Bone marrow (tissue), 2 donors: ENCODE measurements around the gene CHD6.

Experiments
- DNase-seq, 2 donors: peaks; one replicate each; lab custom pipeline; 2025; lab: John Stamatoyannopoulos, UW

Gene CHD6

DNA sequence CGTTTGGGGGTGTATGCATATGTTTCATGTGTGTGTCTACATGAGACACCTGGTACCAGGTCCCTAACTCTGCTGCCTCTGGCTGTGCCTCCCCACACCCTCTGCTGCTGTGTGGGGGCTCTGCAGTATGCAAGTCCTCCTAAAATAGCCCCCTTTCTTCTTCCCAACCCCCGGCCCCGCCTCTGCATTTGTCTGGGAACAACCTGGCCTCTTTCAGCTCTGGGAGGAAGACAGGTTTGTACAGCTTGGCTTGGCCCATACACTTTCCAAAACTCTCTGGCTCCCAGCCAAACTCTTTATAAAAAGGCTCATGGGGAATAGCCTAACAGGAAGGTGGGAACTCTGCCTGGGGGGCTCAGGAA is 224.5 kb downstream of the CHD6 start:
- DNase-seq = no peak

DNA sequence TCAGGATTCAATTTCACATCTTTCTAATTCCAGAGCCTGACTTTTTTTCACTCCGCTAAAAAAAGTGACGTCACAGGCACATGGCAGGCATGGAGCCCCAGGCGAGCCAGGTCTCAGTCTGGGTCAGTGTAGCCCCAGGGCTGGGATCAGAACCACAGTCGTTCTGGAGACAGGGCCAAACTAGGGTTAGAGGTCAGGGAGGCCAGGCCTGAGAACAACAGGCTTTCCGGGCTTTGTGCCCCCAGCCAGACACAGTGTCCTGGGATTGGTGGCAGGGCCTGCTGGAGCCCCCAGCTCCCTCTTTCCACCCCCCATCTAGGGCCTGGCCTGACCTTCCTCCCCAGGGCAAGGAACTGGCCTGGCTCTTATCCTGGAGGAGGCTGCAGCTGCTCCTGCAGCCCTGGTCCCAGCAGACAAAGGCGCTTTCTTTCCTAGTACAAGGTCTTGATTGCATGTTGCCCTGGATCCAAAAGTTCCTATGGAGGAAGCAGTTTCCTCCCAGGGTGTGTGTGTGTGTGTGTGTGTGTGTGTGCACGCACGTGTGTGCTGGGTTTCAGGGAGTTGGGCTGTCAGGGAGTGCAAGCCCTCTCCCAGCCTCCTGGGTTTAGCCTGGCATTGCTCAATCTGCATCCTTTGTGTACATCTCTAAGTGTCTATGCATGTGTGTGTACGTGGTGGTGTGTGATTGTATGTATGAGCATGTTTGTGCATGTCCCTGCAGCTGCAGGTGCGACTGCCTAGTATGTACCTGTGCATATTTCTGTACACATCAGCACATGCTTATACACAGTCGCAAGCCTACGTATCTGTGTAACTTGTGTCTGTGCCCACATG is 225.1 kb downstream of the CHD6 start:
- no peak for DNase-seq

DNA sequence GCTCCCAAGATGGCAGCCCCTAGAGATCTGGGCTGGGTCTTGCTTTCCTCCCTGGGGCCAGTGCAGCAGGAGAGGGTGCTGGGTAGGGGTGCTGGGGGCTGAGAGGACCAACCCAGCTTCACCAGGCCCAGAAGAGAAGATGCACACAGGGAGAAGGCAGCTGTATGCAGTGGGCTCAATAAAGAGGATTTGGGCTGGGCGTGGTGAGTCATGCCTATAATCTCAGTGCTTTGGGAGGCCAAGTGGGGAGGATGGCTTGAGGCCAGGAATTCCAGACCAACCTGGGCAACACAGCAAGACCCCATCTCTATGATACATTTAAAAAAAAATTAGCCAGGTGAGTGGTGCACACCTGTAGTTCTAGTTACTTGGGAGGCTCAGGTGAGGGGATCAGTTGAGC is 225.9 kb downstream of the CHD6 start:
- DNase-seq = no peak

DNA sequence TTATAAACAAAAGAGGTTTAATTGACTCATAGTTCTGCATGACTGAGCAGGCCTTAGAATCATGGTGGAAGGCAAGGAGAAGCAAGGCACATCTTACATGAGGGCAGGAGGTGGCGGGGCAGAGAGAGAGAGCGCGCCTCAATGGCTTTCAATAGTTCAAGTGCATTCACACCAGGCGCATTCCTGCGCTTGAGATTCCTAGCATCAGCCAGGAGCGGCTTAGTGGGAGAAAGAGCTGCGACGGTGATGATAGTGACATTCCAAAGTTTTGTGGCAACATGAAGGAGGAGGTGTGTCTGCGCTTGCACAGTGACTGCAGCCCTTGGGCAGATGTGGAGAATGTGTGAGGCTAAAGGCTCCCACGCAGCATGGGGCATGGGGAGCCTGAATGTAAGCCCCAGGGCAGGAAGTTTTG is 226.6 kb downstream of the CHD6 start:
- DNase-seq = no peak

DNA sequence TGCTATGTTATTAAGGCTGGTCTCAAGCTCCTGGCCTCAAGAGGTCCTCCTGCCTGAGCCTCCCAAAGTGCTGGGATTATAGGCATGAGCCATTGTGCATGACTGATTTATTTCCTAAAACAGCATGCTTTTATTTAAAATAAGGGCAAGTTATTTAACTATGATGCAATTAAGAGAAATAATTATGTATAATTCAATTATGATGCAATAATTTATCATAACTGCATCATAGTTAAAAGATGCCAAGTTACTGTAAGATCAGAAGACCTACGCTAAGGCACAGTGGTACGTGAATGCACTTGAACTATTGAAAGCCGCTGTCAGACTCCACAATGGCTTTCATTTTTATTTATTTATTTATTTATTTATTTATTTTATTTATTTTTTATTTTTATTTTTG is 227.3 kb downstream of the CHD6 start:
- no peak for DNase-seq

DNA sequence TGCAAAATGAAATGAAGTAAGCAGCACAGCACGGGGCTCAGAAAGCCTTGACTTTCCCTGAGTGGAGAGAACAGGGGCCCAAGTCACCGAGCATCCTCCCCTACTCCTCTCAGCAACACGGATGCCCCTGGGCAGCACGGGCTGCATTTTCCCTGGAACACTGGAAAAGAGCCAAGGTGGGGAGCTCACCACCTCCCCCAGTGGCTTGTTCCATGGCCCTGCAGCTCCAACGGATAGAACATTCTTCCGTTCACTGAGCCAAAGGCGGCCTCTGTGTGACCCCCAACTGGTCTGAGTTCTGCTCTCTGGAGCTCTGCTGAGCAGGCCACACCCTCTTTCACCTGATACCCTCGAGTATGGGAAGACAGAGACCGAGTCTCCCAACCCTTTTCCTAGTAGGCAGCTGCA is 230.7 kb downstream of the CHD6 start:
- DNase-seq = no peak

DNA sequence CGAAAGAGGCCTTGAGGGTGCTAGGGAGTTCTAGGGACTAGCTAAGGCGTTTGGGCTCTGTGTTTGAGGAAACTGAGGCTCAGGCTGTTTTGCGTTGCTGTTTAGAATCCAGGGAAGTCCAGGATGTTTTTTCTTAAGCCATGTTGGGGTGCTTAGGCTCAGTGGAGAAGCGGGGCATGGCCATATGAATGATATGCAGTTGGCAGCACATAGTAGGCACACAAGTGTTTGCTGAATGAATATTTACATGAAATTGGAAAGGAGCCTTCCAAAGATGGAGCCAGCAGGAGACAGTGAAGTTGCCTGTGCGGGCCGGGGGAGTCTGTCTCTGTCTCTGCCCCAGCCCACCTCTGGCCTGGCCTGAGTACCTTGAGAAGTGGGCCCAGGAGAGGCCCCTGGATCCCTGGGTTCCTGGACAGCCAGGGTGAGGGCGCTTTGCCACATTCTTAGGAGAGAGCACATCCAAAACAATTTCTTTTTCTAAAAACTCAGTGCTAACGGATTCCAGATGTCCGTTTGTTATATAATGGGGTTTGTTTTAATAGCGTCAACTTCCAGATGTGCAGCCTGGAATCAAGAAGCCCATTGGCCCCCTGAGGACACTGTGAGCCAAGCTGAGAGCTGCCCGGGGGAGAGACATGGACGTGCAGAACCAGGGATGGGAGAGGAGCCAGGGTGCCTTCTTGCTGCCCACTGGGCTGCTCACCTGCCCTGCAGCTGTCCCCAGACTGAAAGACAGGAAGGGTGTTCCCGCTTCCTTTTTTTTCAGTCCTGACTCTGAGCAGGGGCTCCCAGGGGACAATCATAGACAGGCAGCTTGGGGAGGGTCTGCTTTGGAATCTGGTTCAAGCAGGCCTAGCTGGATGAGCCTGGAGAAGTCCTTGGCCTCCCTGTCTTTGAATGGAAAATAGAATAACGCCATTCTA is 231.4 kb downstream of the CHD6 start:
- DNase-seq = no peak

DNA sequence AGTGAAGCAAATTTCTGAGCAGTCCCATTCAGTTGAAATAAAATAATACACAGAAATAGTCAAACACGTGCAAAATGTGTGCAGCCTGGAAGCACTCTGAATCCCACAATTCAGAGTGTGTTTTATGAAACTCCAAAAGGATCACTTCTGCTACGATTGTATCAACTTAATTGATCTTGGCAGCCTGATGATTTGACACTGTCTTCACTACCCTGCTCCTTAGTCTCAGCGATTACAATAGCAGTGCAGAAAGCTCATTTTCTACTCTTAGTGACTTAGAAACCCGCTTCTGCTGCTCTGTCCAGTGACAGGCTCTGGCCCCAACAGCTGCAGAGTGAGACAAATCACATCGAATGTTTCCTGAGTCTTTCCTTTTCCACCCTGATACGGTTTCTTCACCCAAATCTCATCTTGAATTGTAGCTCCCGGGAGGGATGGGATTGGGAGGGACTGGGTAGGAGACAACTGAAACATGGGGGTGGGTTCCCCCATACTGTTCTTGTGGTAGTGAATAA is 235.3 kb downstream of the CHD6 start:
- DNase-seq = no peak

DNA sequence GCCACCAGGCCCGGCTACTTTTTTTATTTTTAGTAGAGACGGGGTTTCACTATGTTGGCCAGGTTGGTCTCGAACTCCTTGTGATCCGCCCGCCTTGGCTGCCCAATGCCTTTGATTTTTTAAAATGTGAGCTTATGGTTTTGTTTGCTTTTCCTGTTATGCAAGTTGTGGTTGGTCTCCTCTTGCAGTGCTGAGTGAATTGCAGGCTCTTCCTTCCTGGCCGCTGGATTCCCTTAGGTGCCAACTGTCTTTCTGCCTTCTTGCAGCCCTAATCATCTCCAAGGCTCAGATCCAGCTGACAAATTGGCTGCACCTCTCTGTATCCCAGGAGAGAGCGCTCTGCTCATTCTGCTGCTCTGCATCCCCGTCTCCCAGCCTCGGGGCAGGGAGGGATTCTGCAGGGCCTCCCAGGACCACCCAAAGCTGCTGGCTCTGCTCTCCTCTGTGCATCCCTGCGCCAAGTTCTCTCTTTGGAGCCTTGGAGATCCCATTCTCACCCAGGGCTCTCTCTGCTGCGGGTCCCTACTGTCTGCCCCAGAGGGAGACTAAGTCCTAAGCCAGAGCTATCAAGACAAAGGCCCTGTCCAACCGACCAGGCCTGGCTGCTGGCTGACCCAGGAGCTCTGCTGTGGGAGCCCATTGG is 237.5 kb downstream of the CHD6 start:
- no peak for DNase-seq

DNA sequence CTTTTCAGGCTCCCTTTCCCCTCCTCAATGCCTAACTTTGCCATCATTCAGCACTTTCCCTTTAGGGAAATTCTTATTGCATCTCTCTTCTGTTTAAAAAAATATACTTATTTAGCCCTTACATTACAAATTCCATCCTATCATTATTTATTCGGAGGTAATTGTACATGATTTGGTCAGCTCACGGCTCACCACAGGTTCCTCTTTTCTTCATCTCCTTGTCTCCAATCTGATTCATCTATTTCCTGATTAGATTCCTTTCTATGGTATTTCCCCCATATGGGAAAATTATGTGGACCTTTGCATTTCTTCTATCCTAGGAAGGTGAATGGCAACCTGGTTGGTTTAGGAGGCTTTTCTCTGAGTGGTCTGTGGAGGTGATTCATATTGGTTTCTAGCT is 238.6 kb downstream of the CHD6 start:
- DNase-seq = no peak

DNA sequence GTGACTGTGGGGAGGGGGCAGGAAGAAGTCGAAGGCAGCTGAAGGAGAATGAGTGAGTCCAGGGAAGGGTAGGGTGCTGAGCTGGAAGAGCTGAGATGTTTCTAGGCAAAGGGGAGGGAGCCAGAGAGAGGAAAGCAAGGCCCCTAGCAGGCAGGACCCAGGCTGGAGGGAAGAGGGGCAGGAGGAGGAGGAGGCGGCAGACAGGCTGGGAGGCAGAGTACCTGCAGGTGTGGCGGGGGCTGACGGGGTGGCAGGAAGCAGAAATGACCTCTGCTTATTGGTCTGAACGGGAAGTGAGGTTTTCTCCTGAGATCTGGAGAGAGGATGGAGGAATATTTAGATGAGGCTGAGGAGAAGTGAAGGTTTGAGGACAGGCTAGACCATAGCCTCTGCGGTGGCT is 240.9 kb downstream of the CHD6 start:
- no peak for DNase-seq

DNA sequence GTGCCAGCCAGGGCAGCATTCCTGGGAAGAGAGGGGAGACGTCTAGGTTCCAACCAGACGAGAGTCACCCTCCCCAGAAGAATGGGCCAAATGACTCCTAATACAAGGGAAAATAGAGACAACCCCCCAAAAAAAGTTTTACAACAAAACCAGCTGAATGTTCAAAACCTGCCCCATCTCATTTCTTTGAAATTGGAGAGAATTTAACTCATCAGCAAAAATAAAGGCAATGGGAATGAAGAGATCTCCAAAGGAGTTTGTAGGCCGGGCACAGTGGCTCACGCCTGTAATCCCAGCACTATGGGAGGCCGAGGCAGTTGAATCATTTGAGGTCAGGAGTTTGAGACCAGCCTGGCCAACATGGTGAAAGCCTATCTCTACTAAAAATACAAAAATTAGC is 241.8 kb downstream of the CHD6 start:
- no peak for DNase-seq

DNA sequence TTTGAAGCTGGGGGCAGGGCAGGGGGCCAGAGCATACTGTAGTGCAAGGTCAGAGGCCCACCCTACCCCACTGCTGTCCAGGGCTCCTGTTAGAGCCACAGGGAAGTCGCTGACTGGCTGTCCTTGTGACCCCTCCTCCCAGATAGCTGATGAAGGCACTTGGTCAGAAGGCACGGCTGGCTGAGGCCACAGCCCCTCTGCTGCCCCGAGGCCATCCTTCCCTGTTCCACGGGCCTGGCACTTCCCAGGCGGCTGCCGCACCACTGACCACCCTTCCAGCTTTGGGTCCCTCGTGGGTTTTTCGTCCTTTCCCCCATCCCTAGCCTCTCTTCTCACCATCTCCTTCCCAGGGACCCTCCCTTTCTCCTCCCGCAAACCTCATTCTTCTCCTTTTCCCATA is 242.3 kb downstream of the CHD6 start:
- no peak for DNase-seq

DNA sequence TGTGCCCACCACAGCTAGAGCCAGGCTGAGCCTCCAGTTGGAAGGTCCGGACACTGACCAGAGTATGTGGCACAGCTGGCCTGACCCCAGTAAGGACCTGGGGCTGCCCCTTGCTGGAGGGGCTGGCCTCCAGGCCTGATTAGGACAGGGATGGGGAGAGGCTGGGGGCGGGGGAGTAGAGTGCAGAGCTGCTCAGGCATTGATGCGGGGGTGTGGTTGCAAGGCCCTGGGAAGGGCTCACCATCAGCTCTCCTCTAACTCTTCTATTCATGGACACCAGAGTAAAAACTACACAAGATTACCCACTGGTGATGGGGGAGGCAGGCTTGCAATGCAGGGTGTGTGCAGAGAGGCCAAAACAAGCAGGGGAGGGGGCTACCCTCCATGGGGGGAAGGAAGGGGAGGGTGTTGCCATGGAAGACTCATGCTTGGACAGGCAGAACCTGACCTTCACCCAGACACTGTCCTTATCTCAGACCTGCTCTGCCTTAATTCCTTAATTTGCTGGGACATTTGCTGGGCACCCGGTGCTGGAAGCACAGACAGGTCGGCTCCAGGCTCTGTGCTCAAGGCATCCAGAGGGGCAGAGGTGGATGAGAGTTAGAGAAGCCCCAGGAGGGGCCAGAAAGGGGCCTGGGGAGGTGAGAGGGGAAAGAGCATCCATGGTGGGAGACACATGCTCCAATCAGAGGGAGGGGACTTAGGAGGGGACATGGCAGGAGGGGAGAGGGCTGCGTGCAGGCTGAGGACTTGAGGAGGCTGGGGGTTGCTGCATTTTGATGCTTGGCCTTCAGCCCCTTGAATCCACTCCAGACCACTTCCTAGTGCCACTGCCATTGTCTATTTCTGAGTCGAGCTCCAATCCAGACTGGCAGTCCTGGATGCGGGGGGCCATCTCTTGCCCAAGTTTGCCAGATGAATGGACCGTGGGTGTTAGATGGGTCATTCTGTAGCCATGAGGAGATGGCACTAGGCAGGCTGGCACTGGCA is 244.0 kb downstream of the CHD6 start:
- DNase-seq = no peak

DNA sequence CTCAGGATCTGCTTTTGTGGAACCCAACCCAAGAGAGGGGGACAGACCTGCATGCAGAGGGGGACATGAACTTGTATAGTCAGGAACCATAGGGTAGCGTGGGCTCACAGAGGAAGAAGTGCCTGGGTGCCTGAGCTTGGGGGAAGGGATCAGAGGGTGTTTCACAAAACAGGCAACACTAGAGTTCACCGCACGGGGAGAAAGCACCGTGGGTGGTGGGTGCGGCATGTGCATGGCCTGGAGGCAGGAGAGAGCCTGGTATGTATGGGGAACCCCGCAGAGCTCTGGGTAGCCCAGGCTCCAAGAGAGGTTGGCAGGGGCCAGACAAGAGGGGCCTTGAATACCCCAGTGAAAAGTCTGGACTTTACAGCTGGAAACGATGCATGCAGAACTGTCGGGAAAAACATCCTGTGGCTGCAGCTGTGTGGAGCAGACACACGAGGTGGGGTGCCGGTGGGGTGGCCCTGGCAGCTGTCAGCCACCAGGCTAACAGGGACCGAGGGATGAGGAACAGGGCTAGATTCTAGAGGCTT is 244.9 kb downstream of the CHD6 start:
- DNase-seq = no peak

DNA sequence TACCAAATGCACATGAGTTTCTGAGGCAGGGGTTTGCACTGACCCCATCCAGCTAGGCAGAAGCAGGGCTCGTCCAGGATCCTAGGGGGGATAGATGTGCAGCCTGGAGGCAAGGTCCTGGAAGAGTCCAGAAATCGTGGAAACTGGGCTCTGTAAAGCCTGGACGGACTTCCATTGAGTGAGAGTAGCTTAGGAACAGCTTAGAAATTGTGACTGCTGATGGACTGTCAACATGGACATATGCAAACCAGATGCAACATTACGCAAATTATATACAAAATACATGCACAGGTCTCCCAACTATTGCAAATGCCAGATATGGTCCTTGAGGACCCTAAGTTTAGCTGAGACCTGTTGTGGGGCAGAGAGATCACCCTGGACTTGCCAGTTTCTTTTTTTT is 246.8 kb downstream of the CHD6 start:
- no peak for DNase-seq

DNA sequence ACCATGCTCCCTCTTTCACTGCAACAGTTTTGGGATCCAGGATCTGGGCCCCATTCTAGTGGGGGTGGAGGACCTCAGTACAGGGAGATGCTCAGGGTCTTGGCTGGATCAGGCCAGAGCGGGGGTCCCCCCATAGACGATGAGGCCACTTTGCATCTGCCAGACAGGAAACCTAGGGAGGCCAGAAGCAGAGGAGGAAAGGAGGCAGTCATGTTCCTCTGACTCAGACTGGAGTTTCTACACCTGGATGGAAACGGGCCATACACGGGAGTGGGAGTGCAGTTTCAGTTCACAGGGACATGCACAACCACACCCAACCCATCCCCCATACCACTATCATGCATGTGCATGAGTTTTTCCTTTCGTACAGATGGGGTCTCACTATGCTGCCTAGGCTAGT is 248.0 kb downstream of the CHD6 start:
- DNase-seq = no peak

DNA sequence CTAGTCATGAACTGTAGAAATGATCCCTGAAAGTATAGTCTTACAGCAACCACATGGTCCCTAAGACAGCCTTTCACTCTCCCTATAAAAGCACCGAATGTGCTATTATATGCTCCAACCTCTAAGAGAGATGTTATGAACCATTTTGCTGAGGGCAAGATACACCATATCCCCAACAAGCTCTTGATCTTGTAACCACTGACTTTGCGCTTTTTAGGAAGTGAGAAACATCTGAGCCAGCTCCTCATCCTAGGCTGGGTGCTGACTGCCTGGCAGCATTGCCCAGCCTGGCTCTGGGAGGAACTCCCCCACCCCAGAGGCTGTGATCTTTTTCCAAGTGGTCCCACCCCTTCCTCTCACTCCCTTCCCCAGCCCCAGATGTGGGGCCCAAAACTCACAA is 248.5 kb downstream of the CHD6 start:
- DNase-seq = no peak

DNA sequence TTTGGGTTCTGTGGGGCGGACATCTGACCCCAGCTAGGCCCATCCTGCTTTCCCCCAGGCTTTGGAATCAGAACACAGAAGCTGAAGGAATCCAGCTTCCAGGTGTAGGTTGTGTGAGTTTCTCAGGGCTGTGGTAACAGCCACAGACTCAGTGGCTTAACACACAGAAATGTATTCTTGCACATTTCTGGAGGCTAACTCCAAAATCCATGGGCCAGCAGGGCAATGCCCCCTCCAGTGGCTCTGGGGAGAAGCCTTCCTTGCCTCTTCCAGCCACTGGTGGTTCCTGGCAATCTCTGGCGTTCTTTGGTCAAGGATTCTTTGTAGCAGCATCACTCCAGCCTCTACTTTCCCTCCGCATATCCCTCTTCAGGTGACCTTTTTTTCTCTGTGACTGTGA is 250.2 kb downstream of the CHD6 start:
- DNase-seq = no peak

DNA sequence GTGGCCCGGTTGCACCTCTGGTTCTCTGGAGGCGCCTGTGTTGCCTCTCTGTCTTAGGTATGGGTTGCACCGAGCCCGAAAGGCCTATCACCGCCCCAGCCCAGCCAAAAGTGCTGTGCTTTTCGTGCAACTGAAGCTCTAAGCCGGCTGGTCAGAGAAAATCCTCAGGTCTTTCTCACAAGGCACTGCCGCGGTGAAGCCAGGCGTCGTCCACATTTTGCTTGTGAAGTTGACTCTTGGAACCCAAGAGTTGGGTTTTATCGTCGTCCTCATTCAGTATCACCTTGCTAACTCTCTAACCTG is 250.8 kb downstream of the CHD6 start:
- no peak for DNase-seq
